HCEC 1CT (cell line): ENCODE data around the gene ZSWIM1.
A peak's percentile ranks its signal among the peaks of the same experiment; 100 is the strongest.

Experiments
- DNase-seq: peaks from one replicate; pipeline ENCODE4 v3.0.0-alpha.2; 2017

Gene ZSWIM1

DNA sequence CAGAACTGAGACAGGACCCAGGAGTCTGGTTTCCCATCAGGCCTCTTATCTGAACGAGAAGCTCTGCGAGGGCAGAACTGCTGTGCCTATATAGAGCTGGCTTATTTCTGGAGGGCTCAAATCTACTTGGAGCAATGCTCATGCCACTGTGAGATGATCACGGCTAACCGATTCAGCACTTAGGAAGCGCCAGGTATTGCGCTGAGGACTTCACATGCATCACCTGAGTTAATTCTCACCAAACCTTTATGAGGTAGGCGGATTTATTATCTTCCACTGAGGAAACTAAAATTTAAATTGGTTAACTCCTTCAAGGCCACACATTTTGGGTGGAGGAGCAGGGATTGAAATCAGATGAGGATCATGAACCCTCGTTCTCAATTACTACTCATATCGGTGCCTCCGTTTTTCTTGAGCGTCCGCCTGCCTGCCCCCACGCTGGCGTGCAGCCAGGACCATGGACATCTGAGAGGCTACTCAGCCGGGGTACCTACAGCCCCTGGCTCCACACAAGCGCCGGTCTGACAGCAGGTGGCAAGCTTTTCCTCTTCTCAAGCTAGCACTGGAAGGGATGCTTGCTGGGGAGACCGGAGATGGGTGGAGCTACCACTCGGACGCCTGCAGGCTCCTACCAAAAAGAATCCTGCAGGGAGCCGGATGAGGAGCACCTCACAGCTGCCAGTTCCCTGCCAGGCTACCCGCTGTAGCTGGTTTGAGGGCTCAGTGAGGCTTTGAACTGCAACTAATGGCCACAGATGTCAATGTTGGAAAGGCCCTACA lies 52.4 kb downstream of the ZSWIM1 start:
- DNase-seq, result peak; percentile 77

DNA sequence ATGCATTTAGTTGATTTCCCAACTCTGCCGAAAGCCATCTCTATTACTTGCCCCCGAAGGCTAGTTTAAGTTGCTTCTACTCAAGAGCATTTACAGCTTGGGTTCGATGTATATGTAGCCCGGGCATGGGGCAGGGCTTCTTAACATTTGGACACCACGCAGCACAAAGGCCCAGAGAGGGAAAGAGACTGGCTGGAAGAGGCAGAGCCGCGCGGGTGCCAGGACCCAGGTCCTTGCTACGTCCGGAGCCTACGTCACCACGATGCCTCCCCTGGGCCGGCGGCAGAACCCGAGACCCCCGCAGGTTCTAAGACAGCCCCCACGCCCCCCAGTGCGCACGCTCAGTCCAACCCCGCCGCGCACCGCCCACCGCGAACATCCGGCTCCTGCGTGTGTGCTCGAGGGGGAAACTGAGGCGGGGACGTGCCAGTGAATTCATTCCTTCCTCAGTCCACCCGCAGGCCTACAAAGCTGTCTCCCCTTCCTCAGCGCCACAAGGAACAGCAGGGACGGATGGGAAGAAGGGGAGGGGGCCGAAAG lies 53.1 kb downstream of the ZSWIM1 start:
- DNase-seq, result peak; percentile 30
